GM18868 (cell line): ENCODE results near the gene KHDRBS1.
A peak's percentile ranks its signal among the peaks of the same experiment; 100 is the strongest.
"Not testable (repeated sequence)": the region's sequence is repeated elsewhere in the genome, so short reads cannot be mapped to it uniquely, and the experiment has no call there.

ENCODE experiments used
- ATAC-seq: cut with Tn5 transposase; IDR thresholded peaks from one replicate; pipeline ENCODE4 v1.9.1; 2021; ENCODE audit warnings: mild to moderate bottlenecking, moderate library complexity; ENCODE audit not compliant: unreplicated experiment

The KHDRBS1 gene

DNA sequence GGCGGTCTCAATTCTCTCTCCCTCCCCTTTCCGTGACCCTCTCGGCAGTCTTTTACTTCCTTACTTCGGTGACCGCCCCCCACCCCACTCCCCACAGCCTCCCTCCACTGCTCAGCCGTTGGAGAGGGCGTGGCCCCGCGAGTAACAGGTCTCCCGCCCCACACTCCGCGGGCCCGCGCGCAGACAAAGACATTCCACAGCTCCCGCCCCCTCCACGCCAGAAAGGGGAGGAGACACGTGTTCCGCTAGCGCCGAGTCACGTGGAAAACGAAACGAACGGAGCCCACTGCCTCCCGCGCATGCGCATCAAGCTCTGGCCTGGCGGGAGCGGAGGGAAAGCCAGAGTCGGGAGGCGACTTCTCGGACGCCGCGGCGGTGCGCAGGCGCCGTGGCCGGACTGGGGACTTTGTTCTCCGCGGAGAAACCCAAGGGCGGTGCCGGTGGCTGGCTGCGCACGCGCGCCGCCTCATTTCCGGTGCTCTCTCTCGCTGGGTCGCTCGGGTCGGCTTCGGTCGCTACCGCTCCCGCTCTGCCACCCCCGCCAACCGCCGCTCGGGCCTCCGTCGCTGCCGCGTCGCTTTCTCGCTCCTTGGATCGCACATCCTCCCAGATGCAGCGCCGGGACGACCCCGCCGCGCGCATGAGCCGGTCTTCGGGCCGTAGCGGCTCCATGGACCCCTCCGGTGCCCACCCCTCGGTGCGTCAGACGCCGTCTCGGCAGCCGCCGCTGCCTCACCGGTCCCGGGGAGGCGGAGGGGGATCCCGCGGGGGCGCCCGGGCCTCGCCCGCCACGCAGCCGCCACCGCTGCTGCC is at the start of gene KHDRBS1:
KHDRBS1 (plus strand) TSS at position 483 of the 813 bp plus-strand sequence; CDS start at position 611, 128 bp downstream.
- ATAC-seq, result peak; percentile 82

GRCh38 chr1:31970873-31971272 is 42.8 kb upstream of the KHDRBS1 start:
- ATAC-seq, result no peak

DNA sequence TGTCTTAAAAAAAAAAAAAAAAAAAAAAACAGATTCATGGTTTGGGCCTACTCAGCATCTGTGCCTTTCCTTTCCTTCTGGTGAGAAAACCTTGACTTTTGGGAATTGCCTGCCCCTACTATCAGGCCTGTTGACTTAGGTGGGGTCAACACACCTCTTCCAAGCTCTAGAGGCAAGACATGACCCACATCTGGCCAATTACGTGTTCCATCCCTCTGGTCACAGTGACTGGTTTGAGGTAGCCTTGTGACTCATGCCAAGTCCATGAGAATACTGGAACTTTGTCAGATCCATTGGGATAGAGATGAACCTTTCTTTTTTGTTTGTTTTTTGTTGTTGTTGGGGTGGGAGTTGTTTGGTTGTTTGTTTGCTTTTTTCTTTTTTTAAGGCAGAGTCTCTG is 37.3 kb upstream of the KHDRBS1 start:
- ATAC-seq, result no peak

GRCh38 chr1:31977385-31978131 is 36.1 kb upstream of the KHDRBS1 start:
- ATAC-seq, result no peak

DNA sequence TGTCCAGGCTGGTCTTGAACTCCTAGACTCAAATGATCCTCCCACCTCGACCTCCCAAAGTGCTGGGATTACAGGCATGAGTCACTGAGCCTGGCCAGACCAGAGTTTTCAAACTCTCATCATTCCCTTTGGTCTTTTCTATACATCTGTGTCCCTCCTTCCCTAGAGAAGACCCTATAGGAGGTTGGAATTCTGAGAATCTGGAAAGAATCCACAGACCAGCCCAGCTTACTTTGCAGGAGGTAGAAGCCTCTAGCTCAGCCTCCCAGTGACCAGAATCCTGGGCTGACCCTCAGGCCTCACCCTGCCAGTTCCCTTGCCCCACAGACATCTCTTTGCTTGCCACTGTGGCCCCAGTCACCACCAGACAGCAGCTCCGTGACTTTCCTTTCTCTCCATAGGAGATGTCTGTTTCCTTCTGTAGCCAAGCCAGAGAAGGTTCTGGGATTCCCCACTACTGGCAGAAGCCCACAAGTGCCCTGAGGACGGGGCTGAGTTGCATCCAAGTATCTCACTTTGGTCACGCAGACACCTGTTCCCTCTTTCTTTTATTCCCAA is 34.7 kb upstream of the KHDRBS1 start:
- ATAC-seq, result no peak

DNA sequence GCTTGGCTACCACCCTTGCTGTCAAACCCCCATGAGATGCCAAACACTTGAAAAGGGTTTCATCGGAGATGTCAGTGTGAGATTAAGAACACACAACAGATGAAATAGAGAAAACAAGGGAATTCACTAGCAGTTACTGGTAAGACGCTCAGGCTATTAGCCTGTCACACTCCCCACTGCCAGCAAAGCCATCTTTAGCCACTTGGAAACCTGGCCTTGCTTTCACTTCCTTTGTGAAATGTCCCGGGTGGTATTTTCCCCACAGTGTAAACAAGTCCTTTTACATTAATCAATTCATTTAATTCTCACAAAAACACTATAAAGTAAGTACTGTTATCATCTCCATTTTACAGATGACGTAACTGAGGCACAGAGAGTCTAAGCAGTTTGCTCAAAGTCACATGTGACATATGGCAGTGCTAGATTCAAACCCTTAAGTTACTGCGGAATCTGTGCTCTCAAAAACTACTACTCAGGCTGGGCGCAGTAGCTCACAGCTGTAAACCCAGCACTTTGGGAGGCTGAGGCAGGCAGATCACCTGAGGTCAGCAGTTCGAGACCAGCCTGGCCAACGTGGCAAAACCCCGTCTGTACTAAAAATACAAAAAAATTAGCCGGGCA is 32.7 kb upstream of the KHDRBS1 start:
- peak; percentile 47 for ATAC-seq

DNA sequence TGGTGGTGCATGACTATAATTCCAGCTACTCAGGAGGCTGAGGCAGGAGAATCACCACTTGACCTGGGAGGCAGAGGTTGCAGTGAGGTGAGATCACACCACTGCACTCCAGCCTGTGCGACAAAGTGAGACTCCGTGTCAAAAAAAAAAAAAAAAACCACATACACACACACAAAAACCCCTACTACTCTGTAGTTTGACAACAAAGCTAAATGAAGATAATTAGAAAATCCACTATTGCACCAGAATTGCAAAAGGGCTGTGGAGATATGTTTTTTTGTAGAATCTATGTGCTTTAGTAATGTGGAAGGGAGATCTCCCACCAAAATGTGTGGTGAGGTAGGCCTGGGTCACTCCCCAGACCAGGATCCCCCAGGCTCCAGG is 32.2 kb upstream of the KHDRBS1 start:
- ATAC-seq, result no peak

DNA sequence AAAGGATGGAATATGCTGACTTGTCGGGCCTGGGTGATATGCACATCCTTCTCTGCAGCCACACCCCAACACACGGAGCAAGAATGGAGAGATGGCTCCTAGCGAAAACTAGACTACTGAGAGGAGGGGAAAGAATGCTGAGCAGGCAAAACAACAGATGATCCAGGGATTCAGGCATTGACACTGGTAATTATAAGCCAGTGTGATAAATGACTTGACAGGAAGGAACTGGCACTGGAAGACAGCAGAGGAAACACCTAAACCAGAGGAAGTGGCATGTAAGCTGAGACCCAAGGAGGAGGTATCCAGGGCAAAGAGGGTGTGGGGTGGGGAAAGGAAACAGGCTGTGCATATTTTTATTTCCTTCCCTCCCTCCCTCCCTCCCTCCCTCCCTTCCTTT is 31.7 kb upstream of the KHDRBS1 start:
- no peak for ATAC-seq

DNA sequence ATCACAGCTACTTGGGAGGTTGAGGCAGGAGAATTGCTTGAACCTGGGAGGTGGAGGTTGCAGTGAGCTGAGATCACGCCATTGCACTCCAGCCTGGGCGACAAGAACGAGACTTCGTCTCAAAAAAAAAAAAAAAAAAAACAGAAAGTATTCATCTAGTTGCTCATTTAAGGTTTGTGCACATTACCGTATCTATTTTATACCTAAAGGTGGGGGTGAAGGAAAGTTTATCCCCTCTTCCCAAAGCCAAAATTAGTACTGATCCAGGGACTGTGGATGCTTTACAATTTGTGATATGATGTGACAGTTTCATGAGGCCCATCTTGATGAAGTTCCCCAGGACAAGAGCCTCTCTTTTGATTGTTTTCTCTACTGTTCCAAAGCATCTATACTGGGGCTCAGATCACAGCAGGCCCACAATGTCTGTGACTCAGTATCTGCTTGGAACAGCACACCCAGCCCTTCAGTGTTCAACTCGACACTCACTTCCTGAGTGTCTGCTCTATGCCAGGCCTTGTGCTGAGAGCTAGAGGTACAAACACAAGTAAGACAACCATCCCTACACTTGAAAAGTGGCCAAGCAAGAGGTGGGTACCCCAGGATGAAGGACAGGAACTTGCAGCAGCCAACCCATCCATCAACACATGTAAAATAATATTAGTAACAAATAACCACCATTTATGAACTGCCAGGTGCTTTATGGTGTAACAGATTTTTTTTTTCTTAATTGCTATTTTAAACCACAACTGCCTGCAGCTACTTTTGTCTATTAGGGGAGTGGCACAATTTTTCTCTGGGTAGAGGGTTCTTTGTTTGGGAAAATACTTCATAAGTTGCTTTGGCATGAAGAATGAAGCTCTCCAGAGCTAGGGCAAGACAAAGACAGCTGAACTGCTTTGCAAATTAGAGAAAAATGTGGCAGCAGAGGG is 29.0 kb upstream of the KHDRBS1 start:
- no peak for ATAC-seq

DNA sequence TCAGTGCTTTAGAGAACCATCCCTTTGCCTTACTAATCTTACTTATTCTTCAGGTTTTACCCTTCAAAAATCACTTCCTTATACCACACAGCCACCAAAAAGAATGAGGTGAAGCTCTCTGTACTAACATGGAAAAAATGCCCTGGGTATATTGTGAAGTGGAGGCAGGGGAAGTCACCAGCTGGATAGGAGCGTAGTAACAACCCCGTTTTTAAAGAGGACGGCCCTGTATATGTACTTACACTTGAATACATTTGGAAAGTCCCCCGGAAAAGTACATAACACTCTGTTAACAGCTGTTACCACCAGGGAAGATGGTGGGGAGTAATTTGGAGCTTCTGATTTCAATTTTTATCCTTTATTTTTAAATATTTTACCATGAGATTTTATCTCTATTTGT is 28.2 kb upstream of the KHDRBS1 start:
- peak; percentile 58 for ATAC-seq

DNA sequence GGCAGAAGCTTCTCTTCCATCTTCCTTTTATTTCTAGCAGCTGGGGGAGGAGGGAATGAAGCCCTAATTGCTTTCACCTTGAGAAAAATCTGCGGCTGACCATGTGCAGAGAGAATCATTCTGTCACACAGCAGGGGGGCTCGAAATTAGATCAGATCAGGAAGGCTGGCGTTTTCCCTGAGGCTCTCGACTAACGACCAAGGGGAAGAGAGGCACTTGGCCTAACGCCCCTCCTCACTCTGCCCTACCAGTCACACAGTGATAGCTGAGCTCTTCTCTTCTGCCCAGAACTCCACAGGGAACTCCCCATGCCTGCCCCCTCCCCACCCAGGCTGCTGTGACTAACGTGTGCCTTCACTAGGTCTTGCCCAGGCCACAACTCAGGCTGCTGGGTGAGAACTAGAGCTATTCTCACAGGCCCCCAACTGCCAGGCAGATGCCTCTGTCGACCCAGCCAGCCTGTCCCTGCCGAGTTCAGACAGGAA is 26.5 kb upstream of the KHDRBS1 start:
- ATAC-seq, result no peak

GRCh38 chr1:31989964-31990363 is 23.7 kb upstream of the KHDRBS1 start:
- ATAC-seq, result no peak

GRCh38 chr1:31991182-31991581 is 22.5 kb upstream of the KHDRBS1 start:
- no peak for ATAC-seq

GRCh38 chr1:31995263-31995662 is 18.4 kb upstream of the KHDRBS1 start:
- ATAC-seq, result no peak

DNA sequence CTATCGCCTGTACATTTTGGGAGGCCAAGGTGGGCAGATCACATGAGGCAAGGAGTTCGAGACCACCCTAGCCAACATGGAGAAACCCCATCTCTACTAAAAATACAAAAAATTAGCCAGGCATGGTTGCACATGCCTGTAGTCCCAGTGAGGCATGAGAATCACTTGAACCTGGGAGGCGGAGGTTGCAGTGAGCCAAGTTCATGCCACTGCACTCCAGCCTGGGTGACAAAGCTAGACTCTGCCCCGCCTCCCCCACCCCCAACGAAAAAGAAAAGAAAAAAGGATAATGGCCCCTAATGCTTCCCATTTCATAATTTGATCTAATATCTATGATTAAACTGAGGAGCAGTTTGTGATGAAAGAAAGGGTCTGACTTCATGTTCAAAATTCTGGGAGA is 17.5 kb upstream of the KHDRBS1 start:
- ATAC-seq, result not testable (repeated sequence)

GRCh38 chr1:32001863-32002262 is 11.8 kb upstream of the KHDRBS1 start:
- ATAC-seq, result no peak

DNA sequence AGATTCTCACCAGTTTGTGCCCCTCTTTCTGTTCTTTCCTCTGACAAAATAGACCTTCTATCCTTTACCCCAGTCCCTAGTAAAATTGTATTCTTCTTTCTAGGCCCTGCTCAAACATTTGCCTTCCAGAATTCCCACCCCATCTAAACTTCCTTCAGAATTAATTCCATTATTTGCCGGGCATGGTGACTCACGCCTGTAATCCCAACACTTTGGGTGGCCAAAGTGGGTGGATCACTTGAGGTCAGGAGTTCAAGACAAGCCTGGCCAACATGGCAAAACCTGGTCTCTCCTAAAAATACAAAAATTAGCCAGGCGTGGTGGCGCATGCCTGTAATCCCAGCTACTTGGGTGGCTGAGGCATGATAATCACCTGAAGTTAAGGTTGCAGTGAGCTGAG is 11.4 kb upstream of the KHDRBS1 start:
- not testable (repeated sequence) for ATAC-seq

- ATAC-seq, result no peak
Observed at GRCh38 chr1:32005522-32005921, 8.1 kb upstream of the KHDRBS1 start.

- ATAC-seq, result no peak
Observed at GRCh38 chr1:32007591-32007940, 6.1 kb upstream of the KHDRBS1 start.

DNA sequence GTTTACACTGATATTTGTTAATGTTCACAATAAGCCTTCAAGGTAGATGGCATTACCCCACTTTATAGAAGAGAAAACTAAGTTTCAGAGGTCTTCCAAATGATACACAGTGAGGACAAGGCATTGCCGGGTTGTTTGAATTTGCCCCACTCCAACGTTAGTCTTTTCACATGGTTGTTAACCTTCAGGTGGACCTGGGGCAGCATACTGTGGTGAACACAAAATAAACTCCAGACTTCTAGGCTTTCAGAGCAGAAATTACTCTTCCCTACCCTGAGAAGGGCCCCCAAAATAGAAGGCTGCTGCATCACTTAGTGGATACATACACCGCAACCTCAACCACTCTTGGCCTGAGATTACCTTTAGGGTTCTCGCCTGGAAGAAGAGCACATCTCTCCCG is 3.4 kb upstream of the KHDRBS1 start:
- ATAC-seq, result no peak
